GDM1 (cell line): ENCODE data around the gene IRF8.

Experiments used
- DNase-seq: peaks from one replicate; lab custom pipeline; 2025; lab: John Stamatoyannopoulos, UW

The IRF8 gene

GRCh38 chr16:85958731-85959130 is 59.8 kb downstream of the IRF8 start:
- no peak for DNase-seq

GRCh38 chr16:85959686-85960085 is 60.7 kb downstream of the IRF8 start:
- DNase-seq, result no peak

- DNase-seq, result no peak
Measured at GRCh38 chr16:85960486-85961046, 61.6 kb downstream of the IRF8 start.

GRCh38 chr16:85961988-85962915 is 63.3 kb downstream of the IRF8 start:
- DNase-seq, result no peak

GRCh38 chr16:85963753-85964285 is 64.9 kb downstream of the IRF8 start:
- no peak for DNase-seq

- DNase-seq, result no peak
Measured at GRCh38 chr16:85965125-85965524, 66.2 kb downstream of the IRF8 start.

GRCh38 chr16:85967111-85967510 is 68.1 kb downstream of the IRF8 start:
- no peak for DNase-seq

GRCh38 chr16:85968041-85968920 is 69.3 kb downstream of the IRF8 start:
- DNase-seq, result no peak

- no peak for DNase-seq
Measured at GRCh38 chr16:85969159-85969558, 70.2 kb downstream of the IRF8 start.

GRCh38 chr16:85969591-85969990 is 70.6 kb downstream of the IRF8 start:
- no peak for DNase-seq

- no peak for DNase-seq
Measured at GRCh38 chr16:85970016-85970733, 71.2 kb downstream of the IRF8 start.

GRCh38 chr16:85970738-85971137 is 71.8 kb downstream of the IRF8 start:
- no peak for DNase-seq
